Fibroblast of villous mesenchyme (primary cell): Measurements from ENCODE around the gene C17orf113. TPM values are rescaled to one million over a fixed set of nuclear protein-coding genes. Genes with fewer than 3 reads are reported as not detected.

Experiments
- DNase-seq: peaks from one replicate; pipeline ENCODE4 v3.0.0-alpha.2; 2010; ENCODE audit warnings: low read depth
- H3K4me3 ChIP-seq: 2 replicates; pipeline ENCODE4 v1.5.1; 2011; ENCODE audit warnings: low read depth, mild to moderate bottlenecking, low read length
- CTCF ChIP-seq: IDR thresholded peaks from 2 replicates; pipeline ENCODE4 v1.5.1; 2012; ENCODE audit warnings: low read depth, mild to moderate bottlenecking, low read length; ENCODE audit not compliant: insufficient read depth
- total RNA-seq: library from RNA; depleted of rRNA; stranded (reverse); fragments of >200 nt; gene quantifications from 2 replicates; pipeline ENCODE4 v1.2.3, GENCODE V29; 2012

C17orf113 gene
- total RNA-seq, 1 donor: under 0.01 TPM

- no peak for DNase-seq
- no peak overlapping the region for H3K4me3 ChIP-seq
- peak; percentile 0 for TF ChIP-seq CTCF
These were observed 21.6 kb downstream of the C17orf113 start for GRCh38 chr17:42028791-42029127.

- no peak overlapping the region for H3K4me3 ChIP-seq
- peak; percentile 25 for TF ChIP-seq CTCF
- no peak for DNase-seq
These were observed 22.2 kb downstream of the C17orf113 start for GRCh38 chr17:42027961-42028790.

GRCh38 chr17:42027590-42027889 is 22.9 kb downstream of the C17orf113 start:
- DNase-seq: no peak
- TF ChIP-seq CTCF: no peak
- H3K4me3 ChIP-seq: no peak overlapping the region

- no peak for TF ChIP-seq CTCF
- H3K4me3 ChIP-seq: no peak overlapping the region
- no peak for DNase-seq
These were observed 23.4 kb downstream of the C17orf113 start for GRCh38 chr17:42026857-42027589.

GRCh38 chr17:42025936-42026335 is 24.5 kb downstream of the C17orf113 start:
- no peak overlapping the region for H3K4me3 ChIP-seq
- no peak for DNase-seq
- TF ChIP-seq CTCF: no peak

- DNase-seq: no peak
- H3K4me3 ChIP-seq: no peak overlapping the region
- no peak for TF ChIP-seq CTCF
These were observed 25.2 kb downstream of the C17orf113 start for GRCh38 chr17:42025191-42025579.
